Lower leg skin (tissue), 3 donors: ENCODE results near the gene PLXDC2.

ENCODE experiments used
- POLR2A ChIP-seq, 2 donors: fragments of 450-650 bp; IDR thresholded peaks; one replicate each; pipeline ENCODE4 v1.6.1; 2016 to 2017; ENCODE audit warnings: antibody characterized with exemption in 2 of 2, mild to moderate bottlenecking in 1 of 2, moderate library complexity in 1 of 2
- TF ChIP-seq, protein P1 (sequence below), 3 donors: fragments of 450-650 bp; IDR thresholded peaks; one replicate each; pipeline ENCODE4 v1.5.1; 2016; ENCODE audit warnings: antibody characterized with exemption in 3 of 3, mild to moderate bottlenecking in 3 of 3, moderate library complexity in 2 of 3

DNA sequence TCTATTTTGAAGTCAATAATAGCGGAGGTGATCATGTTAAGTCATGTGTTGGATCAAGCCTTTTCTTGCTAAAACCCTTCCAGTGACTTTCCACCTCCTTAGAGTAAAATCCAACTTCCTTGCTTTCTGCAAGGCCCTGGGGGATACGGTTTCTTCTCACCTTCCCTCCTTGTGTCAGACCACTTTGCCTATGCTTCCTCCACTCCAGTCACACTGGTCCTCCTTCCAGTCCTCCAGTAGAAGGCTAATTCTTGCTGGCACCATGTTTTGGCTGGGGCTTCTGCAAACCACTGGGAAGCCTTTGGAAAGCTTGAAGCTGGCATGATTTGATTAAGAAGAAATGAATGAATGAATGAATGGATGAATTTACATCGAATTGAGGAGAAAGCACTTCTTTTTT, 169.5 kb downstream of the PLXDC2 start:
- TF ChIP-seq, protein P1, sequence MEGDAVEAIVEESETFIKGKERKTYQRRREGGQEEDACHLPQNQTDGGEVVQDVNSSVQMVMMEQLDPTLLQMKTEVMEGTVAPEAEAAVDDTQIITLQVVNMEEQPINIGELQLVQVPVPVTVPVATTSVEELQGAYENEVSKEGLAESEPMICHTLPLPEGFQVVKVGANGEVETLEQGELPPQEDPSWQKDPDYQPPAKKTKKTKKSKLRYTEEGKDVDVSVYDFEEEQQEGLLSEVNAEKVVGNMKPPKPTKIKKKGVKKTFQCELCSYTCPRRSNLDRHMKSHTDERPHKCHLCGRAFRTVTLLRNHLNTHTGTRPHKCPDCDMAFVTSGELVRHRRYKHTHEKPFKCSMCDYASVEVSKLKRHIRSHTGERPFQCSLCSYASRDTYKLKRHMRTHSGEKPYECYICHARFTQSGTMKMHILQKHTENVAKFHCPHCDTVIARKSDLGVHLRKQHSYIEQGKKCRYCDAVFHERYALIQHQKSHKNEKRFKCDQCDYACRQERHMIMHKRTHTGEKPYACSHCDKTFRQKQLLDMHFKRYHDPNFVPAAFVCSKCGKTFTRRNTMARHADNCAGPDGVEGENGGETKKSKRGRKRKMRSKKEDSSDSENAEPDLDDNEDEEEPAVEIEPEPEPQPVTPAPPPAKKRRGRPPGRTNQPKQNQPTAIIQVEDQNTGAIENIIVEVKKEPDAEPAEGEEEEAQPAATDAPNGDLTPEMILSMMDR (IDR thresholded peaks at IDR 0.05), result no peak
- TF ChIP-seq POLR2A (IDR thresholded peaks at IDR 0.05), result no peak
